Activated naive CD8-positive, alpha-beta T cell treated with anti-CD3 and anti-CD28 coated beads, Interleukin-2, amount 50 U/mL, for 24 hours (primary cell): ENCODE data around the gene ADGRF4.
A peak's percentile ranks its signal among the peaks of the same experiment; 100 is the strongest.

Experiments
- ATAC-seq: fragments of 150-1000 bp; cut with Tn5 transposase; one replicate; pipeline ENCODE4 v1.10.0; 2021
- DNase-seq: peaks from one replicate; pipeline ENCODE4 v3.0.0; 2021
- H3K27ac Mint-ChIP-seq: one replicate; pipeline ENCODE4 v1.8.0; 2021; ENCODE audit warnings: mild to moderate bottlenecking, mixed read lengths
- H3K27me3 Mint-ChIP-seq: one replicate; pipeline ENCODE4 v1.8.0; 2021; ENCODE audit warnings: mixed read lengths
- H3K36me3 Mint-ChIP-seq: one replicate; pipeline ENCODE4 v1.8.0; 2021; ENCODE audit warnings: low read depth, mixed read lengths
- H3K4me1 Mint-ChIP-seq: one replicate; pipeline ENCODE4 v1.8.0; 2021; ENCODE audit warnings: mixed read lengths
- H3K4me3 Mint-ChIP-seq: one replicate; pipeline ENCODE4 v1.8.0; 2021; ENCODE audit warnings: mild to moderate bottlenecking, moderate library complexity, mixed read lengths
- H3K9me3 Mint-ChIP-seq: one replicate; pipeline ENCODE4 v1.8.0; 2021; ENCODE audit warnings: mixed read lengths

ADGRF4 gene

GRCh38 chr6:47709160-47709559, 10.8 kb downstream of the ADGRF4 start:
- H3K36me3 Mint-ChIP-seq, result no peaks in the 10 kb centered on the region
- H3K4me1 Mint-ChIP-seq, result no peaks in the 10 kb centered on the region
- H3K4me3 Mint-ChIP-seq, result no peak overlapping the region
- ATAC-seq (no peak), DNase-seq (no peak)
- H3K9me3 Mint-ChIP-seq, result no peaks in the 10 kb centered on the region
- no peak overlapping the region for H3K27ac Mint-ChIP-seq
- peaks cover 17% of the 10 kb centered on the region for H3K27me3 Mint-ChIP-seq

GRCh38 chr6:47710295-47710694, 11.9 kb downstream of the ADGRF4 start:
- ATAC-seq, result no peak
- no peak for DNase-seq

GRCh38 chr6:47713200-47713599, 14.8 kb downstream of the ADGRF4 start:
- no peaks in the 10 kb centered on the region for H3K36me3 Mint-ChIP-seq
- no peaks in the 10 kb centered on the region for H3K9me3 Mint-ChIP-seq
- DNase-seq (no peak), ATAC-seq (no peak)
- peaks cover 17% of the 10 kb centered on the region for H3K27me3 Mint-ChIP-seq
- H3K27ac Mint-ChIP-seq, result no peak overlapping the region
- no peak overlapping the region for H3K4me3 Mint-ChIP-seq
- H3K4me1 Mint-ChIP-seq, result peaks cover 26% of the 10 kb centered on the region

More at GRCh38 chr6:47710295-47710694, 11.9 kb downstream of the ADGRF4 start:
- Mint-ChIP-seq H3K4me1 (peaks cover 10% of the 10 kb centered on the region), H3K4me3 (no peak overlapping the region), H3K27me3 (peaks cover 17% of the 10 kb centered on the region), H3K36me3 (no peaks in the 10 kb centered on the region), H3K9me3 (no peaks in the 10 kb centered on the region), H3K27ac (no peak overlapping the region)

- H3K36me3 Mint-ChIP-seq, result no peaks in the 10 kb centered on the region
- H3K4me1 Mint-ChIP-seq, result peaks cover 26% of the 10 kb centered on the region
- ATAC-seq, result no peak
- H3K27ac Mint-ChIP-seq, result no peak overlapping the region
- H3K9me3 Mint-ChIP-seq, result no peaks in the 10 kb centered on the region
- peak; percentile 6 for DNase-seq
- H3K27me3 Mint-ChIP-seq, result peaks cover 17% of the 10 kb centered on the region
- no peak overlapping the region for H3K4me3 Mint-ChIP-seq
These were observed 16.4 kb downstream of the ADGRF4 start for GRCh38 chr6:47714802-47715201.

GRCh38 chr6:47715782-47716181, 17.4 kb downstream of the ADGRF4 start:
- Mint-ChIP-seq H3K4me1 (peaks cover 26% of the 10 kb centered on the region), H3K36me3 (no peaks in the 10 kb centered on the region), H3K27ac (peak overlapping the region; percentile 43), H3K27me3 (peaks cover 18% of the 10 kb centered on the region), H3K4me3 (no peak overlapping the region), H3K9me3 (no peaks in the 10 kb centered on the region)
- DNase-seq (no peak), ATAC-seq (peak; percentile 39)

- ATAC-seq, result no peak
- peaks cover 16% of the 10 kb centered on the region for H3K27me3 Mint-ChIP-seq
- peaks cover 26% of the 10 kb centered on the region for H3K4me1 Mint-ChIP-seq
- H3K4me3 Mint-ChIP-seq, result no peak overlapping the region
- no peaks in the 10 kb centered on the region for H3K9me3 Mint-ChIP-seq
- H3K36me3 Mint-ChIP-seq, result no peaks in the 10 kb centered on the region
- DNase-seq, result no peak
- peak overlapping the region; percentile 43 for H3K27ac Mint-ChIP-seq
These were observed 17.8 kb downstream of the ADGRF4 start for GRCh38 chr6:47716207-47716606.

GRCh38 chr6:47718571-47718970, 20.2 kb downstream of the ADGRF4 start:
- Mint-ChIP-seq H3K9me3 (no peaks in the 10 kb centered on the region), H3K27me3 (peaks cover 5% of the 10 kb centered on the region), H3K36me3 (no peaks in the 10 kb centered on the region), H3K27ac (no peak overlapping the region), H3K4me1 (peaks cover 26% of the 10 kb centered on the region), H3K4me3 (no peak overlapping the region)
- ATAC-seq (no peak), DNase-seq (no peak)

- Mint-ChIP-seq H3K9me3 (no peaks in the 10 kb centered on the region), H3K27ac (no peak overlapping the region), H3K4me1 (peaks cover 9% of the 10 kb centered on the region), H3K27me3 (peaks cover 5% of the 10 kb centered on the region), H3K36me3 (no peaks in the 10 kb centered on the region), H3K4me3 (no peak overlapping the region)
- DNase-seq (no peak), ATAC-seq (no peak)
These were observed 22.8 kb downstream of the ADGRF4 start for GRCh38 chr6:47721189-47721588.

GRCh38 chr6:47722194-47722593, 23.8 kb downstream of the ADGRF4 start:
- Mint-ChIP-seq H3K27me3 (peaks cover 5% of the 10 kb centered on the region), H3K36me3 (no peaks in the 10 kb centered on the region), H3K4me1 (peaks cover 2% of the 10 kb centered on the region), H3K9me3 (no peaks in the 10 kb centered on the region), H3K4me3 (no peak overlapping the region), H3K27ac (no peak overlapping the region)
- ATAC-seq (no peak), DNase-seq (no peak)

GRCh38 chr6:47724300-47724699, 25.9 kb downstream of the ADGRF4 start:
- ATAC-seq, result no peak
- peaks cover 4% of the 10 kb centered on the region for H3K4me1 Mint-ChIP-seq

GRCh38 chr6:47727391-47727790, 29.0 kb downstream of the ADGRF4 start:
- H3K27me3 Mint-ChIP-seq, result no peaks in the 10 kb centered on the region
- no peaks in the 10 kb centered on the region for H3K9me3 Mint-ChIP-seq
- ATAC-seq (no peak), DNase-seq (no peak)
- H3K27ac Mint-ChIP-seq, result no peak overlapping the region
- no peaks in the 10 kb centered on the region for H3K36me3 Mint-ChIP-seq
- peaks cover 6% of the 10 kb centered on the region for H3K4me1 Mint-ChIP-seq
- no peak overlapping the region for H3K4me3 Mint-ChIP-seq

More at GRCh38 chr6:47724300-47724699, 25.9 kb downstream of the ADGRF4 start:
- no peaks in the 10 kb centered on the region for H3K9me3 Mint-ChIP-seq
- no peaks in the 10 kb centered on the region for H3K36me3 Mint-ChIP-seq
- no peak overlapping the region for H3K27ac Mint-ChIP-seq
- H3K27me3 Mint-ChIP-seq, result peaks cover 5% of the 10 kb centered on the region
- no peak overlapping the region for H3K4me3 Mint-ChIP-seq
- DNase-seq, result no peak

- DNase-seq, result no peak
- no peaks in the 10 kb centered on the region for H3K36me3 Mint-ChIP-seq
These were observed 30.6 kb downstream of the ADGRF4 start for GRCh38 chr6:47729019-47729418.

GRCh38 chr6:47729457-47729856, 31.1 kb downstream of the ADGRF4 start:
- H3K4me3 Mint-ChIP-seq, result no peak overlapping the region
- H3K4me1 Mint-ChIP-seq, result peaks cover 6% of the 10 kb centered on the region
- peak; percentile 11 for ATAC-seq
- no peak overlapping the region for H3K27ac Mint-ChIP-seq
- H3K27me3 Mint-ChIP-seq, result no peaks in the 10 kb centered on the region
- no peaks in the 10 kb centered on the region for H3K36me3 Mint-ChIP-seq
- no peak for DNase-seq
- H3K9me3 Mint-ChIP-seq, result no peaks in the 10 kb centered on the region

More at GRCh38 chr6:47729019-47729418, 30.6 kb downstream of the ADGRF4 start:
- ATAC-seq, result peak; percentile 90
- Mint-ChIP-seq H3K9me3 (no peaks in the 10 kb centered on the region), H3K27me3 (no peaks in the 10 kb centered on the region), H3K27ac (no peak overlapping the region), H3K4me1 (peaks cover 6% of the 10 kb centered on the region), H3K4me3 (no peak overlapping the region)

GRCh38 chr6:47733879-47734558, 35.6 kb downstream of the ADGRF4 start:
- no peak overlapping the region for H3K27ac Mint-ChIP-seq
- no peak overlapping the region for H3K4me3 Mint-ChIP-seq
- no peak for DNase-seq
- H3K9me3 Mint-ChIP-seq, result no peaks in the 10 kb centered on the region
- no peak for ATAC-seq
- peaks cover 3% of the 10 kb centered on the region for H3K4me1 Mint-ChIP-seq
- H3K27me3 Mint-ChIP-seq, result no peaks in the 10 kb centered on the region
- H3K36me3 Mint-ChIP-seq, result no peaks in the 10 kb centered on the region

GRCh38 chr6:47734831-47735481, 36.6 kb downstream of the ADGRF4 start:
- no peaks in the 10 kb centered on the region for H3K27me3 Mint-ChIP-seq
- no peaks in the 10 kb centered on the region for H3K9me3 Mint-ChIP-seq
- no peak overlapping the region for H3K27ac Mint-ChIP-seq
- H3K36me3 Mint-ChIP-seq, result no peaks in the 10 kb centered on the region
- H3K4me3 Mint-ChIP-seq, result no peak overlapping the region
- no peak for DNase-seq
- ATAC-seq, result no peak
- no peaks in the 10 kb centered on the region for H3K4me1 Mint-ChIP-seq
